ENCODE results near the gene ZNF556. TPM values are rescaled to one million over a fixed set of nuclear protein-coding genes. Genes with fewer than 3 reads are reported as not detected.

Gene ZNF556
- polyA plus RNA-seq, 1 of the 3 experiments (the other 2 are of a cell fraction) = 0.46 TPM

GRCh38 chr19:2866495-2867024 lies 575 bp upstream of the ZNF556 start (continued):
- TF ChIP-seq CTCF (IDR thresholded peaks at IDR 0.05) = no peak
- no peak for TF ChIP-seq ZBTB33 (IDR thresholded peaks at IDR 0.05; ENCODE audit: borderline replicate concordance, low read depth)
- no peak for TF ChIP-seq USF1 (IDR thresholded peaks at IDR 0.05; ENCODE audit: borderline replicate concordance, low read depth)
- TF ChIP-seq JUND (IDR thresholded peaks at IDR 0.05) = no peak

- Histone ChIP-seq H3K9me2 (no peaks in the 10 kb centered on the region), H3K9ac (no peak overlapping the region), H3K4me3 (ENCODE audit: low read depth in 2 of 2, low read length in 1 of 2) (no peak overlapping the region), H4K20me1 (ENCODE audit: insufficient read depth) (no peaks in the 10 kb centered on the region), H3K9me3 (no peaks in the 10 kb centered on the region), H3K4me1 (ENCODE audit: control insufficient read depth in 1 of 2, insufficient read depth in 2 of 2, low read depth in 1 of 2, low read length in 1 of 2) (no peaks in the 10 kb centered on the region; a peak in 1 of 4 replicates), H3F3A (replicated peaks; ENCODE audit: insufficient read depth) (no peaks in the 10 kb centered on the region), H2AFZ (ENCODE audit: low read depth) (no peak overlapping the region), H3K27me3 (ENCODE audit: insufficient read depth) (no peaks in the 10 kb centered on the region), H3K36me3 (replicated peaks in 1 of 2; ENCODE audit: control insufficient read depth in 1 of 2, insufficient read depth in 2 of 2, low read length in 1 of 2) (no peaks in the 10 kb centered on the region), H3K27ac (ENCODE audit: low read depth in 2 of 2, low read length in 1 of 2) (no peak overlapping the region), H3K79me2 (ENCODE audit: insufficient read depth) (no peaks in the 10 kb centered on the region), H3K4me2 (no peak overlapping the region)
- ChIA-PET CTCF (interaction anchor here (1.8 kb wide), 1 partner anchor 17 kb away, joined by 3 read pairs; no protein-coding TSS in a partner anchor), POLR2A (no interaction called here)
- WGBS (ENCODE audit: low lambda C conversion rate) = 78% methylated on average over 10 of the region's 10 CpGs
- no peak for DNase-seq
- TF ChIP-seq GATA2 (CRISPR knock-in tag; IDR thresholded peaks at IDR 0.05) (no peak), MXI1 (IDR thresholded peaks at IDR 0.05; ENCODE audit: low read depth, low read length) (no peak), IRF3 (IDR thresholded peaks at IDR 0.05; ENCODE audit: low read depth, low read length) (no peak), TCF12 (IDR thresholded peaks at IDR 0.05) (no peak), REST (IDR thresholded peaks at IDR 0.05; ENCODE audit: low read depth, low read length) (no peak), NFIC (IDR thresholded peaks at IDR 0.05; ENCODE audit: borderline replicate concordance) (no peak), MAX (IDR thresholded peaks at IDR 0.05; ENCODE audit: low read depth) (no peak), RCOR1 (IDR thresholded peaks at IDR 0.05; ENCODE audit: low read length) (no peak), SIN3A (IDR thresholded peaks at IDR 0.05; ENCODE audit: borderline replicate concordance, low read depth, low read length) (no peak), JUND (IDR thresholded peaks at IDR 0.05) (no peak), YY1 (IDR thresholded peaks at IDR 0.05; ENCODE audit: low read depth) (no peak), EZH2phosphoT487 (IDR thresholded peaks at IDR 0.05; ENCODE audit: borderline replicate concordance, low read depth) (no peak), PBX3 (IDR thresholded peaks at IDR 0.05) (no peak), USF2 (IDR thresholded peaks at IDR 0.05; ENCODE audit: borderline replicate concordance, low read depth, low read length) (no peak), GABPA (IDR thresholded peaks at IDR 0.05; ENCODE audit: low read depth) (no peak), CHD2 (IDR thresholded peaks at IDR 0.05; ENCODE audit: low read length, partially characterized antibody) (no peak), FOXJ3 (CRISPR knock-in tag; IDR thresholded peaks at IDR 0.05) (no peak)
Measured at GRCh38 chr19:2869618-2870017, 2.5 kb downstream of the ZNF556 start.

Measured in SK-N-SH (cell line).